NCI-H1436 treated with DMSO at 0.1 percent for 48 hours (cell line): ENCODE measurements around the gene TCOF1.

Experiments
- DNase-seq: peaks from one replicate; lab custom pipeline; 2025; lab: John Stamatoyannopoulos, UW

TCOF1 gene

DNA sequence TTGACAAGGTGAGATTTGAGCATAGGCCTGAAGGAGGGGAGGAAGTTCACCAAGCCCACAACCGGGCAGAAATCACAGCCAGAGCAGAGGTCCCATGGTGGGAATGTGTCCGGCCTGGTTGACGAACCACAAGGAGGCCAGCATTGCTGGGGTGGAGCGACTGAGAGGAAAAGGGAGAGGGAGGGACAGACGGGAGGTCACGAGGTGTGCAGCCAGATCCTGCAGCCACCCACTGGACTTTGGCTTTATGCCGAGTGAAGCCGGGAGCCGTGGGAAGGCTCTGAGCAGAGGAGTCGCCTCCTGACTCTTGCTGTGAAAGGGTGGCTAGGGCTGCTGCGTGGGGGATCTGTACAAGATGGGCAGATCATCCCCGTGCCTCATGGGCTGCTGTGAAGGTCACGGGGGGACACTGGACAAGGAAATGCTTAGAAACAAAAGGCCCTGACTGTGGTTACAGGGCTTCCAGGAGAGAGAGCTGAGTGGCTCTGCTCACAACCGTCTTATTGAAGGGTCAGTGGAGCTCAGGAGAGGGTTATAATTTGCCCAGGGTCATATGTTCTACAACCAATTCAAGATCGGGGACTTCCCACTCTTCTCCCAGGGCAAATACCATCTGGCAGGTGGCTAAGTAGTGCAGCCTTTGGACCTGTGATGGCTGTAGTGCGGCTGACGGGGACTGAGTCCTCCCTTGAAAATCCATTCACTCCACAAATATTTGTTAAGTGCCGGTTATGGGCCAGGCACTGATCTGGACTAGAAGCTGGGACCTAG is 70.8 kb downstream of the TCOF1 start:
- DNase-seq, result no peak

DNA sequence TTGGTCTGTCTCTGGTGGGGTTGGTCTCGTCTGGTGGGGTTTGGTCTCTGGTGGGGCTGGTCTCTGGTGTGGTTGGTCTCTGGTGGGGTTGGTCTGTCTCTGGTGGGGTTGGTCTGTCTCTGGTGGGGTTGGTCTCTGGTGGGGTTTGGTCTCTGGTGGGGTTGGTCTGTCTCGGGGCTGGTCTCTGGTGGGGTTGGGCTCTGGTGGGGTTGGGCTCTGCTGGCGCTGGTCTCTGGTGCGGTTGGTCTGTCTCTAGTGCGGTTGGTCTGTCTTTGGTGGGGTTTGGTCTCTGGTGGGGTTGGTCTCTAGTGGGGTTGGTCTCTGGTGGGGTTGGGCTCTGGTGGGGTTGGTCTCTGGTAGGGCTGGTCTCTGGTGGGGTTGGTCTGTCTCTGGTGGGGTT is 71.5 kb downstream of the TCOF1 start:
- no peak for DNase-seq

DNA sequence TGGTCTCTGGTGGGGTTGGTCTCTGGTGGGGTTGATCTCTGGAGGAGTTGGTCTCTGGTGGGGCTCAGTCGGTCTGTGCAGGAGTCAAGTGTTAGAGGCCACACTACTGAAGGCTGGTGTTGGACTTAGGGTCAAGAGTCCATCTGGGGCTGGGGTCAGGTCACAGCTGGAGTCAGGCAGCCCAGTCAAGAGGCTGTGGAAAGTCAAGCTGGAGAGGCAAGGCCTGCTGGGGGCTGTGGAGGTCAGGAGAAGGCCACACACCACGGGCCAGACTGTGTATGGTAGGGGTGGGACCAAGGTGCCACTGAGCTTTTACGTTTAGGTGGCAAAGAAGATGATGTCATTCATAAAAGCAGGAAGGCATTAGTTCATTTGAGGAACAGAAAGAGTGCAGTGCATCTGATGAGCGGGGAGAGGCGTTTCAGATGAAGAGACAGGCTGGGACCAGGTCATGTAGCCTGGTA is 71.9 kb downstream of the TCOF1 start:
- DNase-seq, result no peak

DNA sequence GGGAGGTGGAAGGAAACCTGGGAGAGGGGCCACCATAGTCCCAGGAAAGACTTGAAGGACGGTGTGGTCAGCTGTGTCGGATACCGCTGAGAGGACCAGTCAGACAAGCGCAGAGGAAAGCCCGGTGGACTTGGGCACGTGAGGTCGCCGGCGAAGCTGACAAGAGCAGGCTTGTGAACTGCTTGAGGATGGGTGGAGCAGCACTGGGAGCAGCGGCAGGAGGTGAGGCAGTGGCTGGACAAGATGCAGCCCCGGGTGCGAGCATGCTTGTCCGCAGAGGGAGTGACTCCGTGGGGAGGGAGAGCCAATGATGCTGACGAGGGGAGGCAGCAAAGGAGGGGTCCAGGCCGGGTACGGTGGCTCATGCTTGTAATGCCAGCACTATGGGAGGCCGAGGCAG is 73.6 kb downstream of the TCOF1 start:
- DNase-seq, result no peak

DNA sequence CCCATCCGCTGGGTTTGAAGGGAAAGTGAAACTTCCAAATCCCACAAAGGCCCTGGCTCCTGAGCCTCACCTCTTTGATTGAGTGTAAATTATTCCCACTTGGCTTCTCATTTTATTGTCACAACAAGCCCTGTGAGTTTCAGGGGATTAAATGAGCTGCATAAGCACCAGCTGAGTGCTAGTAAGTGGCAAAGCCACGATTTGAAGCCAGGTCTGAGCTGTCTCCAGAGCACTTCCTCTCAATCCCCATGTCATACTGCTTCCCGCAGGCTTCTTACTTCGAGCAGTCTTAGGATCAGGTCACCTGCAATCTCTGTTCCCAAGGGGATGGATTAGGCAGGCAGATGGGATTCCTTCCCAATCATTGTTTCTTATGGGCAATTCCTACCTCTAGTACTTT is 74.1 kb downstream of the TCOF1 start:
- no peak for DNase-seq

DNA sequence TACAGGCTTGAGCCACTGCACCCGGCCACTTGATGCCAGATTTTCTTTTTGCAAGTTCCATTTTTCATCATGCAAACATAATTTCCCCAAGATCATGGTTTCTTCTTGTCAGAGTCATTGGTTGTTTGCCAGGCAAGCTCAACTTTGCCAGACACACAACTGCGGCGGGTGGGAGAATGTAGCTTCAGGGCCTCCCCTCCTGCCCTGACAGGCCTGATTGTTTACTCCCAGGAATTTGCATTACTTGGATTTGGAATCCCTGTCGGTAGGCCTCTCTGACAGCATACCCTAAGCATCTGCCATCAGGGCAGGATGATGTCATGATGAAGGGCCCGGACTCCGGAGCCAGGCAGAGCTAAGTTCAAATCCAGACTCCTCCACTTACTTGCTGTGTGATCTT is 77.0 kb downstream of the TCOF1 start:
- no peak for DNase-seq

DNA sequence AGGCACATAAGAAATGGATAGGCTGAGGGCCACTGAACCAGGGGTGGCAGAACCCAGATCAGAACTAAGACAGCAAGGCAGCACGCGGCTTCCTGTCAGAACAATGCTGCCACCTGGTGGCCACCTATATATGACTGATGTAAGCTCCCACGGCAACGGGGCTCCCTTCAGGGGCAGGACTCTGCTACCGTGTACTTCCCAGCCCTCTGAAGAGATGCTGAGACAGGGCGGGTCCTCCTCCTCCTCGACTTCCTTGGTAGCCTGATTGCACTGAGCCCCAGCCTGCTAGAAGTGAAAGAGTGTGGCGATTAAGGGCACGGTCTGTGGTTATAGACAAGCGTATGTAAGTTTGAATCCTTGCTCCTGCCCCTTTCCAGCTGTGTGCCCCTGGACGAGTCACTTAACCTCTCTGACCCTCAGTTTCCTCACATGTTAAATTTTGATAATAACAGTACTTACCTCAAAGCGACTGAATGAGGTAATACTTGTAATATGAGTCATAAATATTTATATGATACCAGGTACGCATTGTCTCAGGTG is 78.7 kb downstream of the TCOF1 start:
- DNase-seq, result peak; percentile 24

DNA sequence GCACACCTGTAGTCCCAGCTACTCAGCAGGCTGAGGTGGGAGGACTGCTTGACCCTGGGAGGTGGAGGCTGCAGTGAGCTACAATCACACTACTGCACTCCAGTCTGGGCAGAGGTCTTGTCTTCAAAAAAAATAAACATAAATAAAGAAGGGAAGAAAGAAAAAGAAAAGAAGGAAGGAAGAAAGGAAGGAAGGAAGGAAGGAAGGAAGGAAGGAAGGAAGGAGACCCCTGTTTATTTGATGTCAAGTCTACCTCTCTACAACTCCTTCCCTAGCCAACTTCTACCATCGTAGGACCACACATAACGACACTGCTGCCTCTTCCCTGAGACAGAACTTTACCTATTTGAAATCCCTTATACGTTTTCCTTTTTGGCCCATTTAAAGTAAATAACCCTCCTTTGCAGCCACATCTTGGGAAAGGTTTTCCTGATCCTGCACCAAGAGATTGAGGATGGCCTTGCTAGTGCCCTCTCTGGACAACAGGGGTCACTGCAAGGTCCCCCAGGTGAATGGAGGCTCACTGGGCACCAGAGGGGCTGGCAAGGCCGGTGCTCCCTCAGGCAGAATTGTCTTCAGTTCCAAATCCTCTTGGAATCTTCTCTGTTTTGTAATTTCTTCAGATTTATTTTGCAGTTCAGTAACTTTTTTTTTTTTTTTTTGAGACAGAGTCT is 81.5 kb downstream of the TCOF1 start:
- DNase-seq, result no peak

DNA sequence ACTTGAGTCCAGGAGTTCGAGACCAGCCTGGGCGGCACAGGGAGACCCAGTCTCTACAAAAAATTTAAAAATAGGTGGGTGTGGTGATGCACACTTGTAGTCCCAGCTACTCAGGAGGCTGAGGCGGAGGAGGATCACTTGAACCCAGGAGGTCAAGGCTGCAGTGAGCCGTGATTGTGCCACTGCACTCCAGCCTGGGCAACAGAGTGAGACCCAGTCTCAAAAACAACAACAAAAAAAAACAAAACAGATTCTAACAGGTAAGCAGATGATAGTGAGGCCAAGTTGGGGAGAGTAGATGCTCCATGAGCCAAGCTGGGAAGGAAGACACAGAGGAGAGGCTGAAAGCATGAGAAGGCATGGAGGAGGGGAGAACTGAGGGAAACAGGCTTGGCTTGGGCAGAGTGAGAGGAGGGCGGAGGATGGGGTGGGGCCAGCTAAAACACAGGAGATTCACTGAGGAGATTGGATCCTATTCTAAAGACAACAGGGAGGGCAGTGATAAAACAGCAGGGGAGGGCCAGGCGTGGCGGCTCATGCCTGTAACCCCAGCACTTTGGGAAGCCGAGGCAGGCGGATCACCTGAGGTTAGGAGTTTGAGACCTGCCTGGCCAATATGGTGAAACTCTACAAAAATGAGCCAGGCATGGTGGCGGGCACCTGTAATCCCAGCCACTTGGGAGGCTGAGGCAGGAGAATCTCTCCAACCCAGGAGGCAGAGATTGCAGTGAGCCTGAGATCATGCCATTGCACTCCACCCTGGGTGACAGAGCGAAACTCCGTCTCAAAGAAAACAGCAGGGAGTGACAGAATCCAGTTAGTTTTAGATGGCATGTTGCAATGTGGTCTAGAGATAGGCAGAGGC is 83.7 kb downstream of the TCOF1 start:
- no peak for DNase-seq

DNA sequence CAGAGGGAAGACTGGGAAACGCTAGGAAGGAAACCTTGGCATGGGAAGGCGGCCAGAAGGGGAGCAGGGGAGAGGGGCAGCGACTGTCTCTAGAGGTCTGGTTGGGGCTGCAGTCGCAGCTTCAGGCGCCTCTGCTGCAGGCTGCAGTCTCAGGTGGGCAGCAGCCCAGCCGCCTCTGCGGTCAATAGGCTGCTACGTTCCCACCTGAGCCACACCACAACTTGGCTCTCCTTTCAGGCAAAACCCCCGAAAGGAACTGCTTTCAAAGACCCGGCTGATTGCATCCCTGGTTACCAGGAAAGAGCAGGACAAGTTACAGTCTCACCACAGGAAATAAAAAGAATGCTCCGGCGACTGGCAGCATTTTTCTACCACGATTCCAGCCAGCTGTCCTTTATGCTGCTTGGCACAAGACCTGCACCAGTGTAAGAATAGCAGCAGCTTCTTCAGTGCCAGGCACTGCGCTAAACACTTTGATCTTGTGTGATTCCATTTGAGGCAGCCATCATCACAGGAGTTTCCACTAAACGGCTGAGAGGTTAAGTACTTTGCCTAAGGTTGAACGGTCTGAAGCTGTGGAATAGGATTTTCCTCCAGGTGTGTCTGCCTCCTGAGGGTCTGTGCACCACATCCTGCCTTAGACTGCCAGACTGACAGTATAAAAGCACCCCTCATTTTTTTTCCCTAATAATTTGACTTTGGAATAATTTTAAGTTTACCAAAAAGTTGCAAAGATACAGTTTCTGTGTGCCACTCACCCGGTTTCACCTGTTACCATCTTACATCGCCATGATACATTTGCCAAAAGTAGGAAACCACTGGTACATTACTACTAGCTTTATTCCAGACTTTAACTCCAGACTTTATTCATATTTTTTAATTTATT is 84.6 kb downstream of the TCOF1 start:
- DNase-seq, result no peak

DNA sequence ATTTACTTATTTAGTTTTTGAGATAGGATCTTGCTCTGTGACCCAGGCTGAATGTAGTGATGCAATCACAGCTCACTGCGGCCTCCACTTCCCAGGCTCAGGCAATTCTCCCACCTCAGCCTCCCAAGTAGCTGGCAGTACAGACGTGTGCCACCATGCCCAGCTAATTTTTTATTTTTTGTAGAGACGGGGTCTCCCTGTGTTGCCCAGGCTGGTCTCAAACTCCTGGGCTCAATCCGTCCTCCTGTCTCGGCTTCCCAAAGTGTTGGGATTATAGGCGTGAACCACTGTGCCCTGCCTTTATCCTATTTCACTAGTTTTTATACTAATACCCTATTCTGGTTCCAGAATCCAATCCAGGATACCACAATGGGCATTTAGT is 85.2 kb downstream of the TCOF1 start:
- DNase-seq, result no peak

DNA sequence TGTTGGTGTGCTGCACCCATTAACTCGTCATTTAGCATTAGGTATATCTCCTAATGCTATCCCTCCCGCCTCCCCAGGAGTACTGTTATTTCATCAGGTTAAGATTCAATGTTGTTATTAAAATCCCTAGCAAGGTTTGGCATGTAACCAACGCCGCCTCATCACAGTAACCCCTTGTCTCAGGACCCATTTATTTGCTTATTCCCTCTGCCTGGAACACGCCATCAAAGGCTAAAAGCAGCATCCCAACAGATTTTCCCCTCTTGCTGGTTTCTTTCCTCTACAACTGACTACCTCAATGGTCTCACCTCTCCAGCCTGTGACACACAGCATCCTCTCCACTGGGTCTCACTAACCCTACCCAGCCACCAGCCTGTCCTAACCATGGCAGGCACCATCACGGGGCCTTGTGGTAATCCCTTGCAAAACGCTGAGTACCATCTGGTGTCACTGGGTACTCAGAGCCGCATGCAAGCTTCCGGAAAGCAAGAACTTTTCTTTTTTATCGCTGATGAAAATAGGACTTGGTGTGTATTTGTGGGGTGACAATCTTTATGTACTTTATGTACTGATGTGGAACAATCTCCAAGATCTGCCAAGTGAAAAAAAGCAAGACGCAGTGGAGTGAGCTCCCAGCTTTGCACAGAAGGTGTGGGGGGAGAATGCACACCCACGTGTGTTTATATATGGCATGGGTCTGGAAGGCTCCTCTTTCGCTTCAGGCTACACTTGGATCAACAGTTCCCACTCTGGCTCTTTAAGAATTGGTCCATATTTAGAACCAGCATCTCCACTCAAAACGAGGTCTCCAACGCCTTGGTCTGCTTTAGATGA is 86.0 kb downstream of the TCOF1 start:
- no peak for DNase-seq

DNA sequence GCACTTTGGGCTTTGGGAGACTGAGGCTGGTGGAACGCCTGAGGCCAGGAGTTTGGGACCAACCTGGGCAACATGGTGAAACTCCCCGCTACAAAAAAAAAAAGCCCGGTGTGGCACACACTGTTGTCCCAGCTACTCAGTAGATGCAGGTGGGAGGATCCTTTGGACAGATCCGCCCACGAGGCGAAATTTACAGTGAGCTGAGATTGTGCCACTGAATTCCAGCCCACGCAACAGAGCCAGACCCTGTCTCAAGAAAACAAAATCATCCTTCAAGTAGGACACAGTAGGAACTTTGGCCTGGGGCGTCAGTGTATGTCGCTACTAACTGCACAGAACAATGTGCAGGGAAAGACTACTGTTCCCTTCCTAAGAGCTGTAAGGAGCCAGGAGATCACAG is 87.3 kb downstream of the TCOF1 start:
- DNase-seq, result no peak

DNA sequence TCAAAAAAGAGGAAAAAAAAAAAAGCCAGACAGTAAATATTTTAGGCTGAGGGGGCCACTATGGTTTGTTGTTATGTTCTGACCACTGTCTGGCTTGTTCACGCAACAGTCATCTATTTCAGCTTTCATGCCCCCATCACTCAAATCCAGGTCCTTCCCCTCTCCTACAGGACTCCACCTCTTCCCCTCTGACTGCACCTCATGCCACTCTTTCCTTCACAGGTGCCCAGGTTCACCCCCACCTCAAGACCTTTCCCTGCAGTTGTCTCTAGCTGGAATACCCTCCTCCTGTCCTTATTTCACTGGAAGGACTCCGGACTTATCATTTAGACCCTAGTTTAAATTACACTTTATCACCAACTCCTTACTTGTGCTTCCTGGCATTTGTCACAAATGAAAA is 88.6 kb downstream of the TCOF1 start:
- no peak for DNase-seq

DNA sequence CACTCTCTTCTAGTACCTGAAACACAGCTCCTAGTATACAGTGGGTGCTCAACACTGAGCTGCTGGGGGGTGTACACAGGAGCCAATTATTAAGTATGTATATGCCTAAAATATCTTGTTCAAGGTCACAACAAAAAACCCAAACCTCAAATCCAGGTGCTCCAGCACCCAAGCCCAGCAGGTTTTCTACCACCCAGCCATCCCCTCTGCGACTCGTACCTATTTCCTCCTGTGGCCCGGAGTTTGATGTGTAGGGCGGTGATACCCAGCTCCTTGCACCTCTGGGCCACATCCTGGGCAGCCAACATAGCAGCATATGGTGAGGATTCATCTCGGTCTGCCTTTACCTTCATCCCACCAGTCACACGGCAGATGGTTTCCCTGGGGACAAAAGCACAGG is 89.1 kb downstream of the TCOF1 start:
- DNase-seq, result no peak

DNA sequence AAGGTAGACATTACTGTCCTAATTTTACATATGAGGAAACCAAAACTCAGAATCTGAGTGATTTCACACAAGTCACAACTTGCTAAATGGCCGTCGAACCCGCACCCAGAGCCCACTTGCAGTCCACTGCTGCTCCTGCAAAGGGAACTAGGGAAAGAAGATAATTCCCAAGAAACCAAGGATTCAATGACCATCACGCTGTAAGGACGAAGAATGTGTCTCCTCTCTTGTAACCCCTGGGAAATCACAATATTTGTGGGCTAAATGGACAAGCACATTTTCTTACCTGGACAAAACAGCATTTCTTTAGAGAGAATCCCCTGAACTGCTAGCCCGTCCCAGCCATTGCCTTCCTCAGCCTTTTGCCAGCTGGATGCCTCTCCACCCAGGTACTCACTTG is 89.7 kb downstream of the TCOF1 start:
- DNase-seq, result no peak

DNA sequence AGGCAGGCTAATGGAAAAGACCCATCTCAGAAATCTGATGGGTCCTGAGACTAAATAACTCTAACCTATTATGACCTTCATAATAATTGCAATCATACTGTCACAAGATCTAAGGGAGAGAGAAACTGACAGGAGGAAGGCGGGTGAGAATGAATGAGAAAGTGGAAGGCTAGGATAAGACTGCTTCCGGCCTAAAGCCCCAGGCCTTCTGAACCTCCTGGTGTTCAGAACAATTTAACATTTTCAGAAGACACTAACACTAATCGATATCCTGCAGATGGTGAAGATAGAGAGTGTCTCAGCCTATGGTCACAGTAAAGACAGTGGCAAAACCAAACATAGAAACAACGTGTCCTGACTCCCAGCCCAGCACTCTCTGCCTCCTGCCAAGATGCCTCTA is 90.8 kb downstream of the TCOF1 start:
- no peak for DNase-seq

DNA sequence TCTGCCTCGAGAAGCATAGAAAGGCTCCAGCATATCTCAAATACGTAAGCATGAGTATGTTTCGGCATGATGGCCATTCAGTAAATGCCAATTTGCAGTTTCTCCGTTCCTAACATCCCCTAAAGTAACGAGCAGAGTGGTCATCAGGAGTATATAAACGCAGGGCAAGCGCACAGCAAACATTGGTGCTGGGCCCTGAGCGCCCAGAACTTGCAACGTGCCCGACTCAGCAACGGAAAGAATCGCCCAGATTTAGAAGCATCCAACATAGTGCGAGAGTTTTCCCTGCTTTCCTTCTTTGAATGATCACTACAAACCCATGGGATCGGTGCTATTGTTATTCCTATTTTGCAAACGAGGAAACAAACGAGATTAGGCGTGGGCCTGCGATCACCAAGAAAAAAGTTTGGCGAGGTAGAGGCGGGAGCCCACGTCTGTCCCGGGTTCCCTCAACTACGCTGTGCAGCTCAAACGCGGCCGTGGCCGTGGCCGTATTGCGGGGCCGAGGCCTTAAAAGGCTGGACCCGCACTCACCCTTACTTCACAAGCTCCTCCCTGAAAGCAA is 91.5 kb downstream of the TCOF1 start:
- DNase-seq, result no peak
